ENCODE measurements around the gene ENPP1. TPM values are rescaled to one million over a fixed set of nuclear protein-coding genes. Genes with fewer than 3 reads are reported as not detected.

ENPP1 gene
- total RNA-seq, 2 experiments from 2014 or later: 0.34 TPM; not detected in 1

DNA sequence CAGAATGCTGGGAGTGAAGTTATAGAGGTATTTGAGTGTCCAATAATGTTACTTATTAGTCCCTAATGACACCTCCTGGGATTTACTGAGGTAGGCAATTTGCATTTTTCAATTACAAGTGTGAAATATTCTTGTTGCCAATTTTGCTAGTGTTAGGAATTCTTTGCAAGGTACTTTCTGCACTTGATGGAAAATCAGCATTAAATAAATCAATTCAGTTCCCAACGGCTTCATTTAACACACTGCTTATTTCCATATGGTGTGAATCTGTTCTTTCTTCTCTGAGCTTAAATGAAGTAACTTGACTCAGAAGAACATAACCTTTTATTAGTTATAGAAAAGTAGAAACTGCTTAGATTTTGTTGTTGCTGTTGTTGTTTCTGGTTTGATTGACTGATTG is 122.2 kb downstream of the ENPP1 start:
- ChIA-PET CTCF (ENCODE audit: unreplicated experiment) (no interaction called here), POLR2A (interaction anchor here (0.8 kb wide), 1 partner anchor 11 kb away, joined by 3 read pairs; no protein-coding TSS in a partner anchor)
- no peaks in the 10 kb centered on the region for H3K36me3 ChIP-seq (ENCODE audit: insufficient read depth, low read length)
- no peak for DNase-seq (ENCODE audit: low spot score)
- no peak overlapping the region for H3K4me3 ChIP-seq (ENCODE audit: low read depth, low read length, poor library complexity, severe bottlenecking)
- TF ChIP-seq, protein P1, sequence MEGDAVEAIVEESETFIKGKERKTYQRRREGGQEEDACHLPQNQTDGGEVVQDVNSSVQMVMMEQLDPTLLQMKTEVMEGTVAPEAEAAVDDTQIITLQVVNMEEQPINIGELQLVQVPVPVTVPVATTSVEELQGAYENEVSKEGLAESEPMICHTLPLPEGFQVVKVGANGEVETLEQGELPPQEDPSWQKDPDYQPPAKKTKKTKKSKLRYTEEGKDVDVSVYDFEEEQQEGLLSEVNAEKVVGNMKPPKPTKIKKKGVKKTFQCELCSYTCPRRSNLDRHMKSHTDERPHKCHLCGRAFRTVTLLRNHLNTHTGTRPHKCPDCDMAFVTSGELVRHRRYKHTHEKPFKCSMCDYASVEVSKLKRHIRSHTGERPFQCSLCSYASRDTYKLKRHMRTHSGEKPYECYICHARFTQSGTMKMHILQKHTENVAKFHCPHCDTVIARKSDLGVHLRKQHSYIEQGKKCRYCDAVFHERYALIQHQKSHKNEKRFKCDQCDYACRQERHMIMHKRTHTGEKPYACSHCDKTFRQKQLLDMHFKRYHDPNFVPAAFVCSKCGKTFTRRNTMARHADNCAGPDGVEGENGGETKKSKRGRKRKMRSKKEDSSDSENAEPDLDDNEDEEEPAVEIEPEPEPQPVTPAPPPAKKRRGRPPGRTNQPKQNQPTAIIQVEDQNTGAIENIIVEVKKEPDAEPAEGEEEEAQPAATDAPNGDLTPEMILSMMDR (conservative IDR thresholded peaks at IDR 0.05; ENCODE audit: low read length): no peak
- TF ChIP-seq EZH2phosphoT487 (IDR thresholded peaks at IDR 0.05; ENCODE audit: borderline replicate concordance, low read depth, low read length): no peak
- H4K20me1 ChIP-seq (ENCODE audit: insufficient read depth, low read length): no peaks in the 10 kb centered on the region
- no peak overlapping the region for H2AFZ ChIP-seq (ENCODE audit: low read length)
- H3K9me2 ChIP-seq (ENCODE audit: insufficient read depth, low read length): no peaks in the 10 kb centered on the region
- no TSS peak for BruUV-seq (replicated peaks)
- intact Hi-C loops (cut with micrococcal nuclease; ENCODE audit: unreplicated experiment): no loop called here
- no peaks in the 10 kb centered on the region for H3K9me3 ChIP-seq (ENCODE audit: low read length)
- no peak overlapping the region for H3K4me2 ChIP-seq (ENCODE audit: low read length)
- H3K27ac ChIP-seq (ENCODE audit: low read depth, low read length, poor library complexity, severe bottlenecking): no peak overlapping the region
- peaks cover 5% of the 10 kb centered on the region for H3K4me1 ChIP-seq (ENCODE audit: insufficient read depth, low read length, poor library complexity, severe bottlenecking)
- no peaks in the 10 kb centered on the region for H3K79me2 ChIP-seq (ENCODE audit: insufficient read depth, low read depth, low read length)

DNA sequence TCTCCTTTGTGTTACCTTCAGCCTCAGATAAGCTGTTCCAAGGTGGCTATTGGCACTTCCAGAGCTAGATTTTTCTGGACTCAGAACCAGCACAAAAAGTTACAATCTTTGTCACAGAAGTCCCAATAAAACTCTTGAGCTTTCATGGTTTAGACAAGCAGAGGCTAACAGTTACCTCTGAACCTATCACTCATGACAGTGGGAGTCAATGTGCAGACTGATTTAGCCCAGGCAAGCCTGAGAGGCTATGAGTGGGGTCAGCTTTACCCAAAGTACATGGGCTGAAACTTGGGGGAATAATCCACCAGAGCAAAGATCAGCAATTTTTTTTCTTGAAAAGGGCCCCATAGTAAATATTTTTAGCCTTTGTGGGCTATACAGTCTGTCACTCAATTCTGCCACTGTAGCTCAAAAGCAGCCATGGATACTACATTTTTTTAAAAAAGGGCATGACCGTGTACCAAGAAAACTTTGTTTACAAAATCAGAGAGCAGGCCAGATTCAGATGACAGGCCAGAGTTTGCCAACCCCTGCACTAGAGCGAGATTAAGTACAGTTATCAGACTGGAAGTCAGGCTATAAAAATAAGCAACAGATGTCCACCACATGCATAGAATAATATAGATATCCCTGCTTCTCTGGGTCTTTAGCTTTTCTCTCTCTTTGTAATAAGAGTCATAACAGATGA is 123.4 kb downstream of the ENPP1 start:
- Histone ChIP-seq H2AFZ (ENCODE audit: low read length) (no peak overlapping the region), H3K36me3 (ENCODE audit: insufficient read depth, low read length) (no peaks in the 10 kb centered on the region), H3K9me2 (ENCODE audit: insufficient read depth, low read length) (no peaks in the 10 kb centered on the region), H3K79me2 (ENCODE audit: insufficient read depth, low read depth, low read length) (no peaks in the 10 kb centered on the region), H3K4me2 (ENCODE audit: low read length) (no peak overlapping the region), H3K4me1 (ENCODE audit: insufficient read depth, low read length, poor library complexity, severe bottlenecking) (no peaks in the 10 kb centered on the region), H4K20me1 (ENCODE audit: insufficient read depth, low read length) (no peaks in the 10 kb centered on the region), H3K9me3 (ENCODE audit: low read length) (no peaks in the 10 kb centered on the region), H3K4me3 (ENCODE audit: low read depth, low read length, poor library complexity, severe bottlenecking) (no peak overlapping the region), H3K27ac (ENCODE audit: low read depth, low read length, poor library complexity, severe bottlenecking) (no peak overlapping the region)
- ChIA-PET CTCF (ENCODE audit: unreplicated experiment) (no interaction called here), POLR2A (interaction anchor here (0.7 to 1.5 kb wide), 4 partner anchors 13 to 212 kb away, joined by 3 to 6 read pairs (median 4); no protein-coding TSS in a partner anchor)
- intact Hi-C loops (cut with micrococcal nuclease; ENCODE audit: unreplicated experiment): no loop called here
- no peak for DNase-seq (ENCODE audit: low spot score)
- BruUV-seq (replicated peaks): no TSS peak
- no peak for TF ChIP-seq EZH2phosphoT487 (IDR thresholded peaks at IDR 0.05; ENCODE audit: borderline replicate concordance, low read depth, low read length)
- TF ChIP-seq, protein P1 (conservative IDR thresholded peaks at IDR 0.05; ENCODE audit: low read length): no peak

- Histone ChIP-seq H4K20me1 (ENCODE audit: insufficient read depth, low read length) (no peaks in the 10 kb centered on the region), H3K27ac (ENCODE audit: low read depth, low read length, poor library complexity, severe bottlenecking) (no peak overlapping the region), H3K4me1 (ENCODE audit: insufficient read depth, low read length, poor library complexity, severe bottlenecking) (no peaks in the 10 kb centered on the region), H3K4me2 (ENCODE audit: low read length) (no peak overlapping the region), H2AFZ (ENCODE audit: low read length) (no peak overlapping the region), H3K36me3 (ENCODE audit: insufficient read depth, low read length) (no peaks in the 10 kb centered on the region), H3K9me3 (ENCODE audit: low read length) (no peaks in the 10 kb centered on the region), H3K79me2 (ENCODE audit: insufficient read depth, low read depth, low read length) (no peaks in the 10 kb centered on the region), H3K9me2 (ENCODE audit: insufficient read depth, low read length) (no peaks in the 10 kb centered on the region), H3K4me3 (ENCODE audit: low read depth, low read length, poor library complexity, severe bottlenecking) (no peak overlapping the region)
- DNase-seq (ENCODE audit: low spot score): no peak
- intact Hi-C loops (cut with micrococcal nuclease; ENCODE audit: unreplicated experiment): no loop called here
- no TSS peak for BruUV-seq (replicated peaks)
- CTCF ChIA-PET (ENCODE audit: unreplicated experiment): no interaction called here
- no peak for TF ChIP-seq EZH2phosphoT487 (IDR thresholded peaks at IDR 0.05; ENCODE audit: borderline replicate concordance, low read depth, low read length)
- TF ChIP-seq, protein P1 (conservative IDR thresholded peaks at IDR 0.05; ENCODE audit: low read length): no peak
- POLR2A ChIA-PET: no interaction called here
These were observed 128.3 kb downstream of the ENPP1 start for GRCh38 chr6:131936156-131936555.

Measured in OCI-LY7 (cell line).